Measurements from ENCODE around the gene ECM1. TPM values are rescaled to one million over a fixed set of nuclear protein-coding genes. Genes with fewer than 3 reads are reported as not detected.

The ECM1 gene
- total RNA-seq, 1 donor from 2014 or later = 9.1 TPM

GRCh38 chr1:150555198-150555970 lies 47.5 kb downstream of the ECM1 start:
- Mint-ChIP-seq H3K36me3 (ENCODE audit: low read depth) (no peaks in the 10 kb centered on the region), H3K27ac (ENCODE audit: unreplicated experiment) (no peak overlapping the region), H3K4me1 (ENCODE audit: low read depth) (peaks cover 31% of the 10 kb centered on the region), H3K27me3 (ENCODE audit: low read depth) (no peaks in the 10 kb centered on the region), H3K9me3 (ENCODE audit: low read depth) (no peaks in the 10 kb centered on the region), H3K4me3 (ENCODE audit: unreplicated experiment) (no peak overlapping the region)
- no peak for TF ChIP-seq CTCF (IDR thresholded peaks at IDR 0.05)
- peak; percentile 81 for DNase-seq (ENCODE audit: low spot score)

- H3K9me3 Mint-ChIP-seq (ENCODE audit: low read depth) = no peaks in the 10 kb centered on the region
- DNase-seq (ENCODE audit: low spot score) = peak; percentile 69
- H3K27me3 Mint-ChIP-seq (ENCODE audit: low read depth) = no peaks in the 10 kb centered on the region
- no peak overlapping the region for H3K27ac Mint-ChIP-seq (ENCODE audit: unreplicated experiment)
- no peaks in the 10 kb centered on the region for H3K36me3 Mint-ChIP-seq (ENCODE audit: low read depth)
- TF ChIP-seq CTCF (IDR thresholded peaks at IDR 0.05) = no peak
- H3K4me1 Mint-ChIP-seq (ENCODE audit: low read depth) = peaks cover 31% of the 10 kb centered on the region
- no peak overlapping the region for H3K4me3 Mint-ChIP-seq (ENCODE audit: unreplicated experiment)
These were observed 48.3 kb downstream of the ECM1 start for GRCh38 chr1:150555971-150556865.

GRCh38 chr1:150557065-150557600 lies 49.2 kb downstream of the ECM1 start:
- no peak overlapping the region for H3K27ac Mint-ChIP-seq (ENCODE audit: unreplicated experiment)
- no peak overlapping the region for H3K4me3 Mint-ChIP-seq (ENCODE audit: unreplicated experiment)
- no peak for DNase-seq (ENCODE audit: low spot score)
- H3K9me3 Mint-ChIP-seq (ENCODE audit: low read depth) = no peaks in the 10 kb centered on the region
- no peak for TF ChIP-seq CTCF (IDR thresholded peaks at IDR 0.05)
- H3K27me3 Mint-ChIP-seq (ENCODE audit: low read depth) = no peaks in the 10 kb centered on the region
- H3K4me1 Mint-ChIP-seq (ENCODE audit: low read depth) = peaks cover 31% of the 10 kb centered on the region
- no peaks in the 10 kb centered on the region for H3K36me3 Mint-ChIP-seq (ENCODE audit: low read depth)

- Mint-ChIP-seq H3K27ac (ENCODE audit: unreplicated experiment) (no peak overlapping the region), H3K36me3 (ENCODE audit: low read depth) (no peaks in the 10 kb centered on the region), H3K4me1 (ENCODE audit: low read depth) (peaks cover 31% of the 10 kb centered on the region), H3K27me3 (ENCODE audit: low read depth) (no peaks in the 10 kb centered on the region), H3K4me3 (ENCODE audit: unreplicated experiment) (no peak overlapping the region), H3K9me3 (ENCODE audit: low read depth) (no peaks in the 10 kb centered on the region)
- no peak for DNase-seq (ENCODE audit: low spot score)
- no peak for TF ChIP-seq CTCF (IDR thresholded peaks at IDR 0.05)
These were observed 49.9 kb downstream of the ECM1 start for GRCh38 chr1:150557813-150558212.

GRCh38 chr1:150558303-150558704 lies 50.4 kb downstream of the ECM1 start:
- H3K4me1 Mint-ChIP-seq (ENCODE audit: low read depth) = peaks cover 35% of the 10 kb centered on the region
- H3K27ac Mint-ChIP-seq (ENCODE audit: unreplicated experiment) = no peak overlapping the region
- no peak for DNase-seq (ENCODE audit: low spot score)
- no peaks in the 10 kb centered on the region for H3K36me3 Mint-ChIP-seq (ENCODE audit: low read depth)
- no peaks in the 10 kb centered on the region for H3K9me3 Mint-ChIP-seq (ENCODE audit: low read depth)
- H3K4me3 Mint-ChIP-seq (ENCODE audit: unreplicated experiment) = no peak overlapping the region
- no peak for TF ChIP-seq CTCF (IDR thresholded peaks at IDR 0.05)
- no peaks in the 10 kb centered on the region for H3K27me3 Mint-ChIP-seq (ENCODE audit: low read depth)
